ENCODE data around the gene PDK2.

The PDK2 gene

DNA sequence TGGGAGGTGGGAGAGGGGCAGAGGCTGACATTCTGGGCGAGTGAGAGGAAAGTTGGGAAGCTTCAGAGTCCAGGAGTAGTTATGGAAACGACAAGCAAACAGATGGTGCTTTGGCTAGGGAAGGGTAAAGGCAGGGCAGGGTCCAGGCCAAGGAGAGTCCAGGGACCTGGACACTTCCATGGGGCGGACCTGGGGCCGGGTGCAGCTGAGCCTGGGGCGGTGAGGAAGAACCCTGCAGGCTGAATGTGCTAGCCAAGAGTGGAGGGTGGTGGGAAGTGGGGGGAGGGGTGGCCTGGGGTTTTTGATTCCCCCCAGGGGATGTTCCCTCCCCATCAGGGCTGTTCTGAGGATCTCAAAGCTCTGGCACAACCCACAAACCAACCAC, 52.7 kb downstream of the PDK2 start:
- Histone ChIP-seq H2BK120ac (ENCODE audit: insufficient read depth, low read length, poor library complexity) (no peak overlapping the region), H3K79me2 (ENCODE audit: control insufficient read depth, insufficient read depth, low read length, poor library complexity) (peaks cover 19% of the 10 kb centered on the region), H3K9me3 (ENCODE audit: insufficient read depth, low read depth, low read length) (no peaks in the 10 kb centered on the region), H3K23ac (ENCODE audit: low read length) (no peak overlapping the region), H3K4me3 (ENCODE audit: low read depth, low read length) (no peak overlapping the region), H2BK5ac (ENCODE audit: low read depth, low read length, poor library complexity) (no peak overlapping the region), H3K9ac (ENCODE audit: low read length) (no peak overlapping the region), H3K14ac (ENCODE audit: low read length) (no peak overlapping the region), H2AK5ac (ENCODE audit: low read length) (no peak overlapping the region), H3K27me3 (ENCODE audit: insufficient read depth, low read length) (no peaks in the 10 kb centered on the region), H3K79me1 (ENCODE audit: low read length) (peaks cover 23% of the 10 kb centered on the region), H4K8ac (ENCODE audit: low read depth, low read length) (no peak overlapping the region), H4K12ac (ENCODE audit: low read depth, low read length) (no peak overlapping the region), H3K4me1 (ENCODE audit: control insufficient read depth in 1 of 2, insufficient read depth in 2 of 2, low read length in 2 of 2) (peaks cover 15 to 27% of the 10 kb centered on the region in 2 experiments), H3K4ac (ENCODE audit: low read depth, low read length) (no peak overlapping the region), H4K91ac (ENCODE audit: low read depth, low read length) (no peak overlapping the region), H2AFZ (ENCODE audit: insufficient read depth, low read length, poor library complexity) (no peak overlapping the region), H3K18ac (ENCODE audit: low read length) (no peak overlapping the region), H3K4me2 (ENCODE audit: low read length) (peak overlapping the region; percentile 95), H3K27ac (ENCODE audit: low read depth, low read length) (no peak overlapping the region), H3K36me3 (ENCODE audit: control insufficient read depth in 1 of 2, insufficient read depth in 2 of 2, low read length in 2 of 2) (peaks cover 34 to 39% of the 10 kb centered on the region in 2 experiments), H2BK12ac (ENCODE audit: low read length) (no peak overlapping the region)
- WGBS (ENCODE audit: extremely low coverage, insufficient coverage, insufficient read length): no CpG with 5 or more reads among the region's 5 CpGs
- DNase-seq: peak in 1 of 2 donors; percentile 22

- peaks cover 15 to 27% of the 10 kb centered on the region in 2 experiments for H3K4me1 ChIP-seq (ENCODE audit: control insufficient read depth in 1 of 2, insufficient read depth in 2 of 2, low read length in 2 of 2)
- H3K4ac ChIP-seq (ENCODE audit: low read depth, low read length): peak overlapping the region; percentile 24
- H3K4me2 ChIP-seq (ENCODE audit: low read length): peak overlapping the region; percentile 95
- no peak overlapping the region for H2AK5ac ChIP-seq (ENCODE audit: low read length)
- H2AFZ ChIP-seq (ENCODE audit: insufficient read depth, low read length, poor library complexity): no peak overlapping the region
- no peak overlapping the region for H3K14ac ChIP-seq (ENCODE audit: low read length)
- peaks cover 23% of the 10 kb centered on the region for H3K79me1 ChIP-seq (ENCODE audit: low read length)
- H3K9me3 ChIP-seq (ENCODE audit: insufficient read depth, low read depth, low read length): no peaks in the 10 kb centered on the region
- peaks cover 19% of the 10 kb centered on the region for H3K79me2 ChIP-seq (ENCODE audit: control insufficient read depth, insufficient read depth, low read length, poor library complexity)
- no peak overlapping the region for H3K18ac ChIP-seq (ENCODE audit: low read length)
- H3K36me3 ChIP-seq (ENCODE audit: control insufficient read depth in 1 of 2, insufficient read depth in 2 of 2, low read length in 2 of 2): peaks cover 28 to 33% of the 10 kb centered on the region in 2 experiments
- no peak overlapping the region for H2BK5ac ChIP-seq (ENCODE audit: low read depth, low read length, poor library complexity)
- H2BK12ac ChIP-seq (ENCODE audit: low read length): no peak overlapping the region
- H3K23ac ChIP-seq (ENCODE audit: low read length): no peak overlapping the region
- no CpG with 5 or more reads among the region's 25 CpGs for WGBS (ENCODE audit: extremely low coverage, insufficient coverage, insufficient read length)
- no peaks in the 10 kb centered on the region for H3K27me3 ChIP-seq (ENCODE audit: insufficient read depth, low read length)
- H2BK120ac ChIP-seq (ENCODE audit: insufficient read depth, low read length, poor library complexity): no peak overlapping the region
- no peak overlapping the region for H4K12ac ChIP-seq (ENCODE audit: low read depth, low read length)
- no peak overlapping the region for H4K8ac ChIP-seq (ENCODE audit: low read depth, low read length)
- H3K27ac ChIP-seq (ENCODE audit: low read depth, low read length): no peak overlapping the region
- DNase-seq: peak; percentile 61 to 70
- H4K91ac ChIP-seq (ENCODE audit: low read depth, low read length): no peak overlapping the region
- H3K9ac ChIP-seq (ENCODE audit: low read length): no peak overlapping the region
- H3K4me3 ChIP-seq (ENCODE audit: low read depth, low read length): peak overlapping the region; percentile 62
These were observed 53.3 kb downstream of the PDK2 start for GRCh38 chr17:50148226-50149090.

- Histone ChIP-seq H3K79me1 (ENCODE audit: low read length) (peaks cover 23% of the 10 kb centered on the region), H2BK12ac (ENCODE audit: low read length) (no peak overlapping the region), H3K9me3 (ENCODE audit: insufficient read depth, low read depth, low read length) (no peaks in the 10 kb centered on the region), H4K12ac (ENCODE audit: low read depth, low read length) (peak overlapping the region; percentile 71), H3K18ac (ENCODE audit: low read length) (peak overlapping the region; percentile 60), H3K4me2 (ENCODE audit: low read length) (peak overlapping the region; percentile 95), H3K36me3 (ENCODE audit: control insufficient read depth in 1 of 2, insufficient read depth in 2 of 2, low read length in 2 of 2) (peaks cover 22 to 27% of the 10 kb centered on the region in 2 experiments), H3K79me2 (ENCODE audit: control insufficient read depth, insufficient read depth, low read length, poor library complexity) (peaks cover 19% of the 10 kb centered on the region), H3K9ac (ENCODE audit: low read length) (peak overlapping the region; percentile 59), H3K27me3 (ENCODE audit: insufficient read depth, low read length) (no peaks in the 10 kb centered on the region), H4K91ac (ENCODE audit: low read depth, low read length) (peak overlapping the region; percentile 80), H2AK5ac (ENCODE audit: low read length) (peak overlapping the region; percentile 73), H3K4ac (ENCODE audit: low read depth, low read length) (peak overlapping the region; percentile 84), H3K4me3 (ENCODE audit: low read depth, low read length) (peak overlapping the region; percentile 85), H3K14ac (ENCODE audit: low read length) (peak overlapping the region; percentile 87), H2BK120ac (ENCODE audit: insufficient read depth, low read length, poor library complexity) (no peak overlapping the region), H4K8ac (ENCODE audit: low read depth, low read length) (peak overlapping the region; percentile 74), H3K27ac (ENCODE audit: low read depth, low read length) (peak overlapping the region; percentile 14), H2BK5ac (ENCODE audit: low read depth, low read length, poor library complexity) (peak overlapping the region; percentile 18), H3K23ac (ENCODE audit: low read length) (no peak overlapping the region), H3K4me1 (ENCODE audit: control insufficient read depth in 1 of 2, insufficient read depth in 2 of 2, low read length in 2 of 2) (peaks cover 15 to 27% of the 10 kb centered on the region in 2 experiments), H2AFZ (ENCODE audit: insufficient read depth, low read length, poor library complexity) (peak overlapping the region; percentile 5)
- no CpG with 5 or more reads among the region's 30 CpGs for WGBS (ENCODE audit: extremely low coverage, insufficient coverage, insufficient read length)
- DNase-seq: no peak
These were observed 53.9 kb downstream of the PDK2 start for GRCh38 chr17:50149091-50149416.

DNA sequence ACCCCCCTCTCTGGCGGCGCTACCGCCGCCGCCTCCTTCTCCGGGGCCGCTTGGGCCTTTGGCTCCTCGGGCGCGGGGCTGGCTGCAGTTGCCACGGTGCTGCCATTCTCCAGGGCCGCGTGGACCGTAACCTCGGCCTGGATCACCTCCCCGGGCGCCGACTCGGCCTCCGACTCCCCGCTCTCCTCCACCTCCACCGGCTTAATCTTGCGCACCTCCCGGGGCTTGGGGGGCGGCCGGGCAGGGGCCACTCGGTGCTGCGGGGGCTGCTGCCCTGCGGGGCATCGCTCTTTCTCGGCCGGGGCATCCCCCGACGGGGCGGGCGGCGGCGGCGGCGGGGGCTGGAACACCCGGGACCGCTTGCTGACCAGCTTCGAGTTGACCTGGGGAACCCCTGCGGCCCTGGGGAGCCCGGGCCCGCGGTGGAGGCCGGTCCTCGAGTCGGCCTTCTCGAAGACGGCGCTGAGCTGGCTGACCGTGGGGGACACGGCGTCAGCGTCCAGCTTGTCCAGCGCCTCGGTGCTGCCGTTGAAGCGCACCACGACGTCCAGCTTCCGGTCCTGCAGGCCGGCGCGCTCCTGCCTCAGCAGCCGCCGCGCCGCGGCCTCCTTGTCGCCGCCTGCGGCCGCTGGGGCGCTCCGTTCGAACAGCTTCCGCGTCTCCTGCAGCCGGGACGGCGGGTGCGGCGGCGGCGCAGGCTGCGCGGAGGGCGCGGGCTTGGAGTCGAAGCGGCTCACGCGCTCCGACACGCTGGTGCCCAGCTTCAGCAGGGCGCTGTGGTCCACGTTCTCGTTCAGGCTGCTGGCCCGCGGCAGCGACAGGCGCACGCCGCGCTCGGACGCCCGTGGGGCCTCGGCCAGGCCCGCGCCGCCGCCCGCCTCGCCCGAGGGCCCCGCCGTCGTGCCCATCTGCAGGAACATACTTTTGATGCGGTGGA, 54.5 kb downstream of the PDK2 start:
- H2BK120ac ChIP-seq (ENCODE audit: insufficient read depth, low read length, poor library complexity): peak overlapping the region; percentile 31
- H2AK5ac ChIP-seq (ENCODE audit: low read length): peak overlapping the region; percentile 73
- H3K79me2 ChIP-seq (ENCODE audit: control insufficient read depth, insufficient read depth, low read length, poor library complexity): peaks cover 19% of the 10 kb centered on the region
- H3K79me1 ChIP-seq (ENCODE audit: low read length): peaks cover 23% of the 10 kb centered on the region
- no peak overlapping the region for H3K27ac ChIP-seq (ENCODE audit: low read depth, low read length)
- no CpG with 5 or more reads among the region's 123 CpGs for WGBS (ENCODE audit: extremely low coverage, insufficient coverage, insufficient read length)
- H2AFZ ChIP-seq (ENCODE audit: insufficient read depth, low read length, poor library complexity): peak overlapping the region; percentile 74
- H3K9me3 ChIP-seq (ENCODE audit: insufficient read depth, low read depth, low read length): no peaks in the 10 kb centered on the region
- peak overlapping the region; percentile 60 for H3K18ac ChIP-seq (ENCODE audit: low read length)
- no peak overlapping the region for H2BK12ac ChIP-seq (ENCODE audit: low read length)
- peak overlapping the region; percentile 80 for H4K91ac ChIP-seq (ENCODE audit: low read depth, low read length)
- DNase-seq: peak in 1 of 2 donors; percentile 70
- no peak overlapping the region for H3K23ac ChIP-seq (ENCODE audit: low read length)
- peak overlapping the region; percentile 78 for H3K9ac ChIP-seq (ENCODE audit: low read length)
- peaks cover 15 to 27% of the 10 kb centered on the region in 2 experiments for H3K4me1 ChIP-seq (ENCODE audit: control insufficient read depth in 1 of 2, insufficient read depth in 2 of 2, low read length in 2 of 2)
- peak overlapping the region; percentile 95 for H3K4me2 ChIP-seq (ENCODE audit: low read length)
- H3K36me3 ChIP-seq (ENCODE audit: control insufficient read depth in 1 of 2, insufficient read depth in 2 of 2, low read length in 2 of 2): peaks cover 16 to 21% of the 10 kb centered on the region in 2 experiments
- peak overlapping the region; percentile 84 for H3K4ac ChIP-seq (ENCODE audit: low read depth, low read length)
- peak overlapping the region; percentile 82 for H4K12ac ChIP-seq (ENCODE audit: low read depth, low read length)
- H4K8ac ChIP-seq (ENCODE audit: low read depth, low read length): peak overlapping the region; percentile 74
- no peaks in the 10 kb centered on the region for H3K27me3 ChIP-seq (ENCODE audit: insufficient read depth, low read length)
- H3K14ac ChIP-seq (ENCODE audit: low read length): peak overlapping the region; percentile 87
- peak overlapping the region; percentile 18 for H2BK5ac ChIP-seq (ENCODE audit: low read depth, low read length, poor library complexity)
- peak overlapping the region; percentile 85 for H3K4me3 ChIP-seq (ENCODE audit: low read depth, low read length)

Data from trophoblast cell (in vitro differentiated cells and primary cell).